ENCODE measurements around the gene HCAR1.
"Not testable (repeated sequence)": the region's sequence is repeated elsewhere in the genome, so short reads cannot be mapped to it uniquely, and the experiment has no call there.

HCAR1 gene, protein sequence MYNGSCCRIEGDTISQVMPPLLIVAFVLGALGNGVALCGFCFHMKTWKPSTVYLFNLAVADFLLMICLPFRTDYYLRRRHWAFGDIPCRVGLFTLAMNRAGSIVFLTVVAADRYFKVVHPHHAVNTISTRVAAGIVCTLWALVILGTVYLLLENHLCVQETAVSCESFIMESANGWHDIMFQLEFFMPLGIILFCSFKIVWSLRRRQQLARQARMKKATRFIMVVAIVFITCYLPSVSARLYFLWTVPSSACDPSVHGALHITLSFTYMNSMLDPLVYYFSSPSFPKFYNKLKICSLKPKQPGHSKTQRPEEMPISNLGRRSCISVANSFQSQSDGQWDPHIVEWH

GRCh38 chr12:122730215-122731014, at the start of gene HCAR1:
HCAR1 (minus strand) TSS chr12:122730844; CDS start chr12:122730339, 505 bp downstream.
- peaks cover 65% of the 10 kb centered on the region for H3K4me1 Mint-ChIP-seq (ENCODE audit: low read depth)
- peak within 1 kb of the TSS; percentile 73 for H3K4me3 Mint-ChIP-seq
- no peaks in the 10 kb centered on the region for H3K9me3 Mint-ChIP-seq
- H3K36me3 Mint-ChIP-seq (ENCODE audit: low read depth): peaks cover 5% of the 10 kb centered on the region
- H3K27me3 Mint-ChIP-seq (ENCODE audit: low read depth): no peaks in the 10 kb centered on the region
- peak within 1 kb of the TSS; percentile 88 for H3K27ac Mint-ChIP-seq

GRCh38 chr12:122757568-122757967, 26.9 kb upstream of the HCAR1 start:
- Mint-ChIP-seq H3K27me3 (ENCODE audit: low read depth) (no peaks in the 10 kb centered on the region), H3K36me3 (ENCODE audit: low read depth) (peaks cover 47% of the 10 kb centered on the region), H3K4me1 (ENCODE audit: low read depth) (peaks cover 36% of the 10 kb centered on the region), H3K9me3 (no peaks in the 10 kb centered on the region), H3K27ac (no peak overlapping the region), H3K4me3 (no peak overlapping the region)

- H3K4me3 Mint-ChIP-seq: no peak overlapping the region
- peaks cover 40% of the 10 kb centered on the region for H3K36me3 Mint-ChIP-seq (ENCODE audit: low read depth)
- H3K27me3 Mint-ChIP-seq (ENCODE audit: low read depth): no peaks in the 10 kb centered on the region
- H3K4me1 Mint-ChIP-seq (ENCODE audit: low read depth): peaks cover 47% of the 10 kb centered on the region
- no peaks in the 10 kb centered on the region for H3K9me3 Mint-ChIP-seq
- H3K27ac Mint-ChIP-seq: no peak overlapping the region
Measured at GRCh38 chr12:122754790-122755189, 24.1 kb upstream of the HCAR1 start.

DNA sequence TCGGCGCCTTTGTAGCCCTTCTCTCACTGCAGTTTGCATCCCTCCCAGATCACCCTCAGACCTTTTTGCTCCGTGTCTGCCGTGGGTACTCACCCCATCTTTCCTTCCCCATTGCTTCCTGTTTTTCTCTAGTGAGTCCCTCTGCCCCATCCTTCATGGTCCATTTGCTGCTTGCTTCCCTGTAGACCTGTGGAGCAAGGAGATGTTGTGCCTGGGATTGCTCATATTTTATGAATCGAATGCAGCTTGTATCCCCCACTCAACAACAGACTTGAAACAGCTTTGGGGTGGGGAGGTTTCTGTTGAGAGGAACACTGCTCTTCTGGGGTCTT, 22.6 kb upstream of the HCAR1 start:
- H3K27ac Mint-ChIP-seq: peak overlapping the region; percentile 97
- no peaks in the 10 kb centered on the region for H3K27me3 Mint-ChIP-seq (ENCODE audit: low read depth)
- peaks cover 37% of the 10 kb centered on the region for H3K36me3 Mint-ChIP-seq (ENCODE audit: low read depth)
- H3K9me3 Mint-ChIP-seq: no peaks in the 10 kb centered on the region
- peaks cover 46% of the 10 kb centered on the region for H3K4me1 Mint-ChIP-seq (ENCODE audit: low read depth)
- H3K4me3 Mint-ChIP-seq: peak overlapping the region; percentile 98

- peak within 1 kb of the TSS; percentile 98 for H3K4me3 Mint-ChIP-seq
- H3K9me3 Mint-ChIP-seq: no peaks in the 10 kb centered on the region
- H3K4me1 Mint-ChIP-seq (ENCODE audit: low read depth): peaks cover 44% of the 10 kb centered on the region
- peak within 1 kb of the TSS; percentile 97 for H3K27ac Mint-ChIP-seq
- peaks cover 33% of the 10 kb centered on the region for H3K36me3 Mint-ChIP-seq (ENCODE audit: low read depth)
- no peaks in the 10 kb centered on the region for H3K27me3 Mint-ChIP-seq (ENCODE audit: low read depth)
Measured at GRCh38 chr12:122752464-122753318, 22.0 kb upstream of the HCAR1 start, which contains the start of gene DENR. DENR (plus strand) TSS chr12:122752824; CDS start chr12:122753702, 878 bp downstream.

- H3K4me3 Mint-ChIP-seq: peak overlapping the region; percentile 98
- peaks cover 34% of the 10 kb centered on the region for H3K4me1 Mint-ChIP-seq (ENCODE audit: low read depth)
- H3K9me3 Mint-ChIP-seq; H3K27ac Mint-ChIP-seq; H3K27me3 Mint-ChIP-seq (ENCODE audit: low read depth): not testable (repeated sequence)
- H3K36me3 Mint-ChIP-seq (ENCODE audit: low read depth): peaks cover 21% of the 10 kb centered on the region
Measured at GRCh38 chr12:122750781-122751515, 20.3 kb upstream of the HCAR1 start.

GRCh38 chr12:122749569-122750332, 19.1 kb upstream of the HCAR1 start:
- Mint-ChIP-seq H3K4me3 (no peak overlapping the region), H3K4me1 (ENCODE audit: low read depth) (peaks cover 28% of the 10 kb centered on the region), H3K27ac (no peak overlapping the region), H3K9me3 (no peaks in the 10 kb centered on the region), H3K27me3 (ENCODE audit: low read depth) (no peaks in the 10 kb centered on the region), H3K36me3 (ENCODE audit: low read depth) (peaks cover 14% of the 10 kb centered on the region)

GRCh38 chr12:122747224-122748135, 16.8 kb upstream of the HCAR1 start:
- Mint-ChIP-seq H3K4me1 (ENCODE audit: low read depth) (peaks cover 14% of the 10 kb centered on the region), H3K4me3 (no peak overlapping the region), H3K9me3 (no peaks in the 10 kb centered on the region), H3K27me3 (ENCODE audit: low read depth) (no peaks in the 10 kb centered on the region), H3K36me3 (ENCODE audit: low read depth) (no peaks in the 10 kb centered on the region), H3K27ac (no peak overlapping the region)

DNA sequence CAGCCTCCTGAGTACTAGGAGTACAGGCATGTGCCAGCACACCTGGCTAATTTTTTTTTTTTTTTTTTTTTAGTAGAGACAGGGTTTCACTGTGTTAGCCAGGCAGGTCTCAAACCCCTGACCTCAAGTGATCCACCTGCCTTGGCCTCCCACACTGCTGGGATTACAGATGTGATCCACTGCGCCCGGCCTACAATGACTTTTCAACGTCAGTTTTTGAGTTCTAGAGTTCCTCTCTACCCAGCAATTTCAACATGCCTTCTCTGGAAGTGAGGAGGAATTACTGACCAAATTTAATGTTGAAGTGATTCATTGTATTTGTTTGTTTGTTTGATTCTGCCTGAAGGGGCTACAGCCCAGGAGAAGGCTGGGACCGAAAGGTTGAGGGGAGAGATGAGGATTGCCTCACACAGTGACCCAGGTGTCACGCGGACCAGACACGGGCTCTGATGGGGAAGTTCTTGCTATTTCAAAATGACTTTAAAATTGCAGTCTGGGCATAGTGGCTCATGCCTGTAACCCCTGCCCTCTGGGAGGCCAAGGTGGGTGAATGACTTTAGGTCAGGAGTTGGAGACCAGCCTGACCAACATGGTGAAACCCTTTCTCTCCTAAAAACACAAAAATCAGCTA, 13.4 kb upstream of the HCAR1 start:
- no peak overlapping the region for H3K4me3 Mint-ChIP-seq
- no peaks in the 10 kb centered on the region for H3K27me3 Mint-ChIP-seq (ENCODE audit: low read depth)
- H3K27ac Mint-ChIP-seq: no peak overlapping the region
- H3K9me3 Mint-ChIP-seq: no peaks in the 10 kb centered on the region
- H3K4me1 Mint-ChIP-seq (ENCODE audit: low read depth): no peaks in the 10 kb centered on the region
- H3K36me3 Mint-ChIP-seq (ENCODE audit: low read depth): no peaks in the 10 kb centered on the region

GRCh38 chr12:122740351-122740750, 9.7 kb upstream of the HCAR1 start:
- Mint-ChIP-seq H3K36me3 (ENCODE audit: low read depth) (peaks cover 3% of the 10 kb centered on the region), H3K27ac (no peak overlapping the region), H3K9me3 (peaks cover 5% of the 10 kb centered on the region), H3K27me3 (ENCODE audit: low read depth) (no peaks in the 10 kb centered on the region), H3K4me1 (ENCODE audit: low read depth) (peaks cover 5% of the 10 kb centered on the region), H3K4me3 (no peak overlapping the region)

- Mint-ChIP-seq H3K4me1 (ENCODE audit: low read depth) (peaks cover 9% of the 10 kb centered on the region), H3K36me3 (ENCODE audit: low read depth) (peaks cover 3% of the 10 kb centered on the region), H3K4me3 (no peak overlapping the region), H3K27me3 (ENCODE audit: low read depth) (no peaks in the 10 kb centered on the region), H3K27ac (no peak overlapping the region), H3K9me3 (peaks cover 5% of the 10 kb centered on the region)
Measured at GRCh38 chr12:122738571-122738970, 7.9 kb upstream of the HCAR1 start.

GRCh38 chr12:122732611-122733010, 2.0 kb upstream of the HCAR1 start:
- H3K4me1 Mint-ChIP-seq (ENCODE audit: low read depth): peaks cover 55% of the 10 kb centered on the region
- H3K27ac Mint-ChIP-seq: peak overlapping the region; percentile 46
- H3K9me3 Mint-ChIP-seq: peaks cover 5% of the 10 kb centered on the region
- H3K36me3 Mint-ChIP-seq (ENCODE audit: low read depth): peaks cover 6% of the 10 kb centered on the region
- no peak overlapping the region for H3K4me3 Mint-ChIP-seq
- no peaks in the 10 kb centered on the region for H3K27me3 Mint-ChIP-seq (ENCODE audit: low read depth)
